ENCODE measurements around the gene PCBP3.

DNA sequence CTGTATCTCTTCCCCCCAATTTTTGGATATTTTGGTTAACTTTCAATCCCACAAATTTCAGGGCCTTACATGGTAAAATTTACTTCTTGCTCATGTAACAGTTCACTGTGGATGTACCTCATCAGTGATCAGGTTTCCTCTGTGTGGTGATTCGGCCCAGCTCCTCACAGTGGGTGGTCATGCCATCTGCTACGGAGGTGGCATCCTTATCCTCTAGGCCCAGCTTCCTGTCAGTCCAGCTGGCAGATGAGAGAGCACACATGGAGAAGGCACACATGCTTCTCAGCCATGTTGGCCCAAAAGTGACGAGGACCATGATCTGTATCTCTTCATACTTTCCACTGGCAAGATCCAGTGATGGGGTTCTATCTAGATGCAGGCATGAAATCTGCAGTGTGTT, 27.2 kb downstream of the PCBP3 start:
- TF ChIP-seq, protein P1, sequence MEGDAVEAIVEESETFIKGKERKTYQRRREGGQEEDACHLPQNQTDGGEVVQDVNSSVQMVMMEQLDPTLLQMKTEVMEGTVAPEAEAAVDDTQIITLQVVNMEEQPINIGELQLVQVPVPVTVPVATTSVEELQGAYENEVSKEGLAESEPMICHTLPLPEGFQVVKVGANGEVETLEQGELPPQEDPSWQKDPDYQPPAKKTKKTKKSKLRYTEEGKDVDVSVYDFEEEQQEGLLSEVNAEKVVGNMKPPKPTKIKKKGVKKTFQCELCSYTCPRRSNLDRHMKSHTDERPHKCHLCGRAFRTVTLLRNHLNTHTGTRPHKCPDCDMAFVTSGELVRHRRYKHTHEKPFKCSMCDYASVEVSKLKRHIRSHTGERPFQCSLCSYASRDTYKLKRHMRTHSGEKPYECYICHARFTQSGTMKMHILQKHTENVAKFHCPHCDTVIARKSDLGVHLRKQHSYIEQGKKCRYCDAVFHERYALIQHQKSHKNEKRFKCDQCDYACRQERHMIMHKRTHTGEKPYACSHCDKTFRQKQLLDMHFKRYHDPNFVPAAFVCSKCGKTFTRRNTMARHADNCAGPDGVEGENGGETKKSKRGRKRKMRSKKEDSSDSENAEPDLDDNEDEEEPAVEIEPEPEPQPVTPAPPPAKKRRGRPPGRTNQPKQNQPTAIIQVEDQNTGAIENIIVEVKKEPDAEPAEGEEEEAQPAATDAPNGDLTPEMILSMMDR (optimal IDR thresholded peaks at IDR 0.05 in 1 of 3, IDR thresholded peaks at IDR 0.05 in 1 of 3, conservative IDR thresholded peaks at IDR 0.05 in 1 of 3; ENCODE audit: extremely low read depth in 1 of 3, insufficient read depth in 2 of 3, low read length in 3 of 3): no peak
- no peak for TF ChIP-seq EZH2 (IDR thresholded peaks at IDR 0.05; ENCODE audit: low read length)
